ENCODE measurements around the gene PCSK4.
"Not testable (repeated sequence)": the region's sequence is repeated elsewhere in the genome, so short reads cannot be mapped to it uniquely, and the experiment has no call there.

Gene PCSK4

GRCh38 chr19:1505012-1505411 lies 14.9 kb upstream of the PCSK4 start:
- no peak for DNase-seq (ENCODE audit: low spot score)

- DNase-seq (ENCODE audit: low spot score): no peak
These were observed 14.0 kb upstream of the PCSK4 start for GRCh38 chr19:1503925-1504773.

GRCh38 chr19:1503089-1503924 lies 13.2 kb upstream of the PCSK4 start:
- DNase-seq (ENCODE audit: low spot score): peak; percentile 72

GRCh38 chr19:1502433-1503088 lies 12.4 kb upstream of the PCSK4 start:
- no peak for DNase-seq (ENCODE audit: low spot score)

- no peak for DNase-seq (ENCODE audit: low spot score)
These were observed 11.0 kb upstream of the PCSK4 start for GRCh38 chr19:1501200-1501595.

GRCh38 chr19:1499231-1499630 lies 9.1 kb upstream of the PCSK4 start:
- not testable (repeated sequence) for DNase-seq (ENCODE audit: low spot score)

GRCh38 chr19:1497578-1498235 lies 7.6 kb upstream of the PCSK4 start:
- no peak for DNase-seq (ENCODE audit: low spot score)

- DNase-seq (ENCODE audit: low spot score): no peak
These were observed 6.8 kb upstream of the PCSK4 start for GRCh38 chr19:1496714-1497577.

GRCh38 chr19:1495799-1496713 lies 5.9 kb upstream of the PCSK4 start:
- no peak for DNase-seq (ENCODE audit: low spot score)

- DNase-seq (ENCODE audit: low spot score): no peak
These were observed 5.1 kb upstream of the PCSK4 start for GRCh38 chr19:1495051-1495798.

- DNase-seq (ENCODE audit: low spot score): no peak
These were observed 4.1 kb upstream of the PCSK4 start for GRCh38 chr19:1494115-1494815.

- DNase-seq (ENCODE audit: low spot score): no peak
These were observed 2.4 kb upstream of the PCSK4 start for GRCh38 chr19:1492474-1493006.

- DNase-seq (ENCODE audit: low spot score): no peak
These were observed 1.7 kb upstream of the PCSK4 start for GRCh38 chr19:1491849-1492170.

- DNase-seq (ENCODE audit: low spot score): no peak
These were observed 1.1 kb upstream of the PCSK4 start, which contains the start of gene REEP6 for GRCh38 chr19:1491114-1491848. Gene REEP6 (plus strand): TSS chr19:1491181. CDS start chr19:1491270, 89 bp downstream.

- no peak for DNase-seq (ENCODE audit: low spot score)
These were observed 463 bp downstream of the PCSK4 start for GRCh38 chr19:1489463-1490310.

GRCh38 chr19:1488282-1488601 lies 1.9 kb downstream of the PCSK4 start:
- no peak for DNase-seq (ENCODE audit: low spot score)
